ENCODE results near the gene RPS18. TPM values are rescaled to one million over a fixed set of nuclear protein-coding genes. Genes with fewer than 3 reads are reported as not detected.

Gene RPS18
- total RNA-seq, 1 donor from 2014 or later: 3,043 TPM

- peak; percentile 92 for DNase-seq (ENCODE audit: extremely low spot score, unreplicated experiment)
- peak overlapping the region; percentile 99 for H3K4me3 Mint-ChIP-seq
- peaks cover 9% of the 10 kb centered on the region for H3K4me1 Mint-ChIP-seq (ENCODE audit: unreplicated experiment)
- H3K36me3 Mint-ChIP-seq: peaks cover 12% of the 10 kb centered on the region
- no peaks in the 10 kb centered on the region for H3K9me3 Mint-ChIP-seq
- H3K27me3 Mint-ChIP-seq: peaks cover 3% of the 10 kb centered on the region
- H3K27ac Mint-ChIP-seq: peak overlapping the region; percentile 98
- peak; percentile 85 for TF ChIP-seq CTCF (conservative IDR thresholded peaks at IDR 0.05)
Observed at GRCh38 chr6:33299237-33299944, 27.5 kb downstream of the RPS18 start.

GRCh38 chr6:33301877-33302276 lies 30.0 kb downstream of the RPS18 start:
- TF ChIP-seq CTCF (conservative IDR thresholded peaks at IDR 0.05): no peak
- Mint-ChIP-seq H3K4me1 (ENCODE audit: unreplicated experiment) (peaks cover 16% of the 10 kb centered on the region), H3K9me3 (no peaks in the 10 kb centered on the region), H3K27me3 (peaks cover 3% of the 10 kb centered on the region), H3K4me3 (no peak overlapping the region), H3K36me3 (peaks cover 17% of the 10 kb centered on the region), H3K27ac (no peak overlapping the region)
- DNase-seq (ENCODE audit: extremely low spot score, unreplicated experiment): no peak

- no peak overlapping the region for H3K27ac Mint-ChIP-seq
- H3K4me1 Mint-ChIP-seq (ENCODE audit: unreplicated experiment): peaks cover 16% of the 10 kb centered on the region
- no peaks in the 10 kb centered on the region for H3K27me3 Mint-ChIP-seq
- no peaks in the 10 kb centered on the region for H3K9me3 Mint-ChIP-seq
- DNase-seq (ENCODE audit: extremely low spot score, unreplicated experiment): no peak
- H3K36me3 Mint-ChIP-seq: peaks cover 22% of the 10 kb centered on the region
- H3K4me3 Mint-ChIP-seq: no peak overlapping the region
- no peak for TF ChIP-seq CTCF (conservative IDR thresholded peaks at IDR 0.05)
Observed at GRCh38 chr6:33304216-33304615, 32.3 kb downstream of the RPS18 start.

GRCh38 chr6:33305052-33305451 lies 33.2 kb downstream of the RPS18 start:
- no peak for TF ChIP-seq CTCF (conservative IDR thresholded peaks at IDR 0.05)
- DNase-seq (ENCODE audit: extremely low spot score, unreplicated experiment): no peak
- Mint-ChIP-seq H3K9me3 (no peaks in the 10 kb centered on the region), H3K36me3 (peaks cover 14% of the 10 kb centered on the region), H3K4me3 (no peak overlapping the region), H3K27ac (no peak overlapping the region), H3K27me3 (no peaks in the 10 kb centered on the region), H3K4me1 (ENCODE audit: unreplicated experiment) (peaks cover 9% of the 10 kb centered on the region)

- Mint-ChIP-seq H3K27me3 (no peaks in the 10 kb centered on the region), H3K4me1 (ENCODE audit: unreplicated experiment) (peaks cover 8% of the 10 kb centered on the region), H3K36me3 (peaks cover 14% of the 10 kb centered on the region), H3K9me3 (no peaks in the 10 kb centered on the region), H3K4me3 (no peak overlapping the region), H3K27ac (no peak overlapping the region)
- TF ChIP-seq CTCF (conservative IDR thresholded peaks at IDR 0.05): no peak
- no peak for DNase-seq (ENCODE audit: extremely low spot score, unreplicated experiment)
Observed at GRCh38 chr6:33306356-33306755, 34.5 kb downstream of the RPS18 start.

Measured in type B pancreatic cell (in vitro differentiated cells).